SH-SY5Y (cell line): ENCODE data around the gene DNAH2.

Source experiments
- GATA2 ChIP-seq: IDR thresholded peaks from 2 replicates; pipeline ENCODE4 v1.6.1; 2011; ENCODE audit warnings: mild to moderate bottlenecking, low read depth, low read length
- GATA3 ChIP-seq: IDR thresholded peaks from 2 replicates; pipeline ENCODE4 v1.6.1; 2011; ENCODE audit warnings: low read depth, mild to moderate bottlenecking, low read length, moderate library complexity

DNA sequence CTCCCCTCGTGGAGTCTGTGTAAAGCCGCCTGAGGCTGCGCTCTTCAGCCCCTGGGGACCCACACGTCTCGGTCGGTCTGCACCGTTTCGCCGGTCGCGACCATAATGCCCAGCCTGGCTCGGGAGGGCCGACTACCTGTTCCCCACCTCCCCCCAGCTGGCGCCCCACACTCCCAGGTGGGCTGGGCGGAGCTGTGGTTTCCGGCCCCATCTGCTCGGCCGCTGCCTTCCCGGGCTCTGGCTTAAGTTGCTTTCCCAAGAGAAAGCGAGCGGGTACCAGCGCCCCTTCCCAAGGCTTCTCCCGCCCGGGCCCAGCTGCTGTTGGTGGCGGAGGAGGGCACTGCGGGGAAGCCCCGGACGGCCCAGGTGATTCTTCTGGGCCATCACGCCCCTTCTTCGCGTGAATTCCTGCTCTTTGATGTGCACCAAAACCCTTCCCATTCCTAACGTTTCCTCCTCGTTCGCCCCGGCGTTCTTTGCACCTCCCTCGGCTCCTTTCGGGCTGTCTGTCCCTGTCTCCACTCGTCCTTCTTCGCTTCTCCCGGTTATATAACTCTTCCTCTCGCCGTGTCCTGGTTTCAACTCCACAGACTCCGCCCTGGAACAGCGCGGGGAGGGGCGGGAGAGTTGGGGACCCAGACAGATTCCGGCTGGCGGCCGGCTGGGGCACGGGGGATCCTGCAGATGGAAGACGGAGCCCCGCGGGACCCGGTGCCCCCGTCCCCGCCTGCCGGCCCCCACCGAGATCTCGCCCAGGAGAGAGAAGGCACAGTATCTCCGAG, 118.5 kb downstream of the DNAH2 start:
- TF ChIP-seq GATA2 = no peak
- TF ChIP-seq GATA3 = no peak
